Raji (cell line): Measurements from ENCODE around the gene ANKDD1A.

Source experiments
- POLR2A ChIP-seq: IDR thresholded peaks from 2 replicates; pipeline ENCODE4 v1.6.1; 2011; ENCODE audit warnings: low read depth, low read length, control low read depth; ENCODE audit not compliant: insufficient read depth

Gene ANKDD1A

DNA sequence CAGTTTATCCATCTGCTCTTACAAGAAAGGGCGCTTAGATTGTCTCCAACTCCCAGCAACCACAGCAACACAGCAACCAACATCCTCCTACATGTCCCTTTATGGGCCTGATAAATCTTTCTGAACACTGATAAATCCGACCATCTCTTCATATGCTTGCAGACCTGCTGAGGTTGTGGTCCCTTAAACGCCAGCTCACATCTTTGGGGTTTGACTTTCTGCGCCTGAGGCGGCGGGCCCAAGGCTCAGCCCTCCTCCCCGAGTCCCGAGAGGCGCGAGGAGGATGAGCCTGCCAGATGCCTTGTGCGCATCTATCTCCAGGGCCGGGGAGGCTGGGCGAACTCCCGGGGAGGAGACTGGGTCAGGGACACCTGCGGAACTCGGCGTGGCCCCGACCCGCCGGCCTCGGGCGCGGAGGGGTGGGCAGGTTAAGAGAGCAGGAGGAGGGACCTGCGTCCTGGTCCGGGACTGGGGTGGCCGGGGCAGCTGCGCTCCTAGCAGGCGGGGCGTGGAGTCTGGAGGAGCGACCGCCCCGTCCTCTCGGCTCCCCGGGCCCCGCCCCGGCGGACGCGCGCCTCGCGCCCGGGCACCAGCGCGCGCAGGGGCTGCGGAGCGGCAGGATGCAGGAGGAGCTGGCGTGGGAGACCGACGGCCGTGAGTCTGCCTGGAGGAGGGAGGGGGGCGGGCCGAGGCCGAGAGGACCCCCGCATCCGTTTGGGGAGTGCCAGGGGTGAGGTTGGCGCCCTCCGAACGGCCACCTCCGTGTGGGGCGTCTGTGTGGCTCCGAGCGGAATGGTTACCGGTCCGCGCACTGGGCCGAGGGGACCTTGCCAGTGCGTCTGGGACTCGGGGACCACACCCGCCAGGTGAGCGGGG is at the start of gene ANKDD1A:
Gene ANKDD1A (plus strand): TSS at position 592 of the 876 bp plus-strand sequence. CDS start 29 bp downstream, at position 621.
- no peak for TF ChIP-seq POLR2A

GRCh38 chr15:64861960-64862359 is 49.7 kb upstream of the ANKDD1A start:
- no peak for TF ChIP-seq POLR2A

GRCh38 chr15:64862408-64862807 is 49.3 kb upstream of the ANKDD1A start:
- no peak for TF ChIP-seq POLR2A

- no peak for TF ChIP-seq POLR2A
These were observed 47.6 kb upstream of the ANKDD1A start for GRCh38 chr15:64864068-64864467.

GRCh38 chr15:64865126-64865997 is 46.3 kb upstream of the ANKDD1A start:
- TF ChIP-seq POLR2A, result no peak

- no peak for TF ChIP-seq POLR2A
These were observed 45.6 kb upstream of the ANKDD1A start for GRCh38 chr15:64865998-64866520.

- TF ChIP-seq POLR2A, result no peak
These were observed 42.2 kb upstream of the ANKDD1A start for GRCh38 chr15:64869501-64869900.

GRCh38 chr15:64870353-64870752 is 41.3 kb upstream of the ANKDD1A start:
- no peak for TF ChIP-seq POLR2A

- TF ChIP-seq POLR2A, result no peak
These were observed 36.0 kb upstream of the ANKDD1A start for GRCh38 chr15:64875641-64876223.

DNA sequence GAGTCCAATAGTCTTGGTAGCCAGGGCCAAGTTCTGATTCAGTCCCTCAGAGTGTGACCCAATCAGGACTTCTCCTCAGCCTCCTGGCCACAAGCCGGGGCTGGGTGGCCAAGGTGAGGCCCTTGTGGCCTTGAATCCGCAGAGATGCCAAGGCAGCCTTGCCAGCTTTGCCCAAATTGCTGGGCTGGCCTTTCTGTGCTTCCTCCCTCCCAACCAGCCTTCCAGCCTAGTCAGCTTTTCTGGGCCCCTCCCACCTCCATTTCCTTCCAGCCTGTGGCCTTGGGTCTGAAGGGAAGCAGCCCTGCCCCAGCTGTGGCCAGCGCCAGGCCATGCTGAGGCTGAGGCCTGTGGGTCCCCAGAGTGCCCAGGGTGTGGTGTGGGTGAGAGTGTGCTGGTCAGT is 34.3 kb upstream of the ANKDD1A start:
- no peak for TF ChIP-seq POLR2A

DNA sequence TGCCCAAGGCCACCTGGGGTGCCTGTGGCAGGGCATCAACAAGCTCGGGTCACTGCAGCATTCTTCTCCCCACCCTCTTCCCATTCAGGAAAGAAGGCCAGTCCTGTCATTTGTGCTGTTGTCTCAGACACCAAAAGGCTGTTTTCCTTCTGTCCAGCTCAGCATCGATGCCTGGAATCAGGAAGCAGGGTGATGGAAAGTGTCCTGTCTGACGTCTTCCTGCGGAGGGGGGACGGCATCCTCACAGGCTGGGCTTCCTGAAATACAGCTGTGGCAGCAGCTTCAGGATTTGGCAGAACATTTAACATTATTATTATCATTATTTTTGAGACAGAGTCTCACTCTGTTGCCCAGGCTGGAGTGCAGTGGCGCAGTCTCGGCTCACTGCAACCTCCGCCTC is 33.0 kb upstream of the ANKDD1A start:
- no peak for TF ChIP-seq POLR2A

DNA sequence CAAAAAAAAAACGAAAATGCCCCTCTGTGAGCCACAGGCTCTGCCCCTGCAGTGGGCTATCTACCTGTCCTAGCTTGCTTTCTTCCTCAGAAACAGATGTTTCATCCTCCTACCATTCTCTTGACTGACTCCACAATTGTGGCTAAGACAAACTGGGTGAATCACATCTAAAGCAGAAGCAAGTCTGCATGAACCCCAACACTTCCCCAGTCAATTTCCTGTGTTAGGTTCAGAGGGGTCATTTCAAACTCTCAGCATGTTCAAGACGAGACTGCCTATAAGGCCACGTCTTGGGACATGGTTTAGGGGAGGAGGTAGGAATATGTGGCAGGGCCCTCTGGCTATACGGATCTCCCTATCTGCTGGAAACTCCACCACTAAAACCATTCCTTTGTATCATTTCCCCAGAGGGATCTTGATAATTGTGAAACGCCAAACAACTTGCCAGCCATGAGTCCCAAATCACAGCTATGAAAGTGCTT is 28.6 kb upstream of the ANKDD1A start:
- no peak for TF ChIP-seq POLR2A

GRCh38 chr15:64883997-64884511 is 27.6 kb upstream of the ANKDD1A start:
- TF ChIP-seq POLR2A, result no peak

GRCh38 chr15:64884679-64885078 is 27.0 kb upstream of the ANKDD1A start:
- no peak for TF ChIP-seq POLR2A

- TF ChIP-seq POLR2A, result no peak
These were observed 23.4 kb upstream of the ANKDD1A start for GRCh38 chr15:64888336-64888735.
